Effector memory CD4-positive, alpha-beta T cell (primary cell): ENCODE measurements around the gene SLC6A6.

ENCODE experiments used
- DNase-seq, 3 donors: peaks; one replicate each; pipeline ENCODE4 v3.0.0-alpha.2; 2020
- H3K27ac ChIP-seq: 2 replicates; pipeline ENCODE4 v1.7.0; 2013; ENCODE audit warnings: mild to moderate bottlenecking, low read length, moderate library complexity; ENCODE audit not compliant: insufficient read depth, poor library complexity, severe bottlenecking
- H3K27me3 ChIP-seq: replicated peaks from 2 replicates; pipeline ENCODE4 v1.7.0; 2013; ENCODE audit warnings: mild to moderate bottlenecking, low read length; ENCODE audit not compliant: insufficient read depth, control insufficient read depth, poor library complexity, severe bottlenecking
- H3K36me3 ChIP-seq: 2 replicates; pipeline ENCODE4 v1.7.0; 2013; ENCODE audit warnings: mild to moderate bottlenecking, low read length, moderate library complexity; ENCODE audit not compliant: control insufficient read depth, insufficient read depth
- H3K4me1 ChIP-seq: 2 replicates; pipeline ENCODE4 v1.7.0; 2013; ENCODE audit warnings: low read length, mild to moderate bottlenecking; ENCODE audit not compliant: control insufficient read depth, insufficient read depth, poor library complexity, severe bottlenecking
- H3K4me3 ChIP-seq: 2 replicates; pipeline ENCODE4 v1.7.0; 2013; ENCODE audit warnings: low read length, low read depth, mild to moderate bottlenecking; ENCODE audit not compliant: insufficient read depth, poor library complexity, severe bottlenecking
- H3K9me3 ChIP-seq: 2 replicates; pipeline ENCODE4 v1.7.0; 2013; ENCODE audit warnings: mild to moderate bottlenecking, low read length, moderate library complexity; ENCODE audit not compliant: control insufficient read depth

SLC6A6 gene

DNA sequence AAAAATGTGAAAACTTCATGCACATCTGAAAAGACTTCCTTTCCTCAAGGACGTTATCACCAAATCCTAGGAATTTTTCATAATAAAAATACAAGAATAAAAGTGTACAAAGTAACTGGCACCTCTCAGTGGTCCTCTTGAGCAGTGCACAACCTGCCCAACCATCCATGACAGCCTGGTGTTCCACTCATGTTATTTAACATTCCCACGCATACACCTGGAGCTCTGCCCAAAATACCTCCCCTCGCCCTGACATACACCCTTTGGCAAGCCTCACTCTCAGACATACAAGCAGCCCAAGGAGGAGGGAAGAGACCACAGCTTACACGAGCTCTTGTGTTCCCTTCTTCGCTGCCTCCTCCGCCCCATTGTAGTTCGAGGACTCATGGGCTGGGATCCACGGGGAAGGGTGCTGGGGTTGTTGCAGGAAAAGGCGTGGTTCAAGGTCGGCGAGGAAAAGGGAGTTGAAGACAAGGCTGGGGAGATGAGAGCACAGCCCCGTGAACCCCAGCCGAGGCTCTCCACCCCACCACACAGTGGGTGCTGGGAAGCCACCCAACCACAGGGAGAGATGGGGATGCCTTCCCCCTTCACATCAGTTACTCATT is 114.4 kb downstream of the SLC6A6 start:
- Histone ChIP-seq H3K36me3 (no peaks in the 10 kb centered on the region), H3K4me3 (no peak overlapping the region), H3K4me1 (no peaks in the 10 kb centered on the region), H3K27ac (no peak overlapping the region), H3K9me3 (no peaks in the 10 kb centered on the region), H3K27me3 (no peaks in the 10 kb centered on the region)
- no peak for DNase-seq

DNA sequence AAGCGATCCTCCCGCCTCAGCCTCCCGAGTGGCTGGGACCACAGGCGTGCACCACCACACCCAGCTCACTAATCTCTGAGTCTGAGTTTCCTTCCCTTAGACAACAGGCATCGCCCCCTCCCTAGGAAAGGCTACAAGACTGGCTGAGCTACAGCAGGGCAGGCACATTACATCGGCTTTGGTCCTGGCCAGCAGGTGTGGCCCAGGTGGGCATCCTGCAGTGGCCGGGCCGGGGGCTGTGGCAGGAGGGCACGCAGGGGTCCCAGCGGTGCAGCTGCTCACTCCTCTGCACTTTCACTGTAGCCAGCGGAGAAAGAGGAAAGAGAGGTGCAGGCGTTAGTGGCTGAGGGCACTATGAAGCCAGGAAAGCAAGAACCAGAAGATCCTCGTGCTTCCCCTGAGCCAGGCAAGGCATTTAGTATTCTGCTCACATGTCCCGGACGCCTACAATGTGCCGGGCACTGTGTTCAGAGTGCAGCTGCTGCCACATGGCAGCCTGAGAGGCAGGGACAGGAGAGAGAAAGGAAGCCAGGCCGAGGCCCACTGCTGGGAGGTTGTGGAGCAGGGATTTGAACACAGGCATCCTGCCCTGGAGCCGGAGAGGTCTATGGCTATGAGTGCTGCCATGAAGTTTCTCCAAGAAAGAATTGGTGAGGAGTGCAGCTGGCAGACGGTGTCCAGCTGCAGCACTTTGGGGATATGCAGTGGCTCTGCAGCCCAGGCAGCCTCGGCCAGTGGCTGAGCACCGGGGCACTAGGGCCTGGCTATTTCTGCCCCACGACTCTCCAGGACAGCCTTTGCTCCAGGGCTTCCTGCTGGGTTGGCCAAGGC is 115.4 kb downstream of the SLC6A6 start:
- H3K9me3 ChIP-seq = no peaks in the 10 kb centered on the region
- no peaks in the 10 kb centered on the region for H3K27me3 ChIP-seq
- no peaks in the 10 kb centered on the region for H3K36me3 ChIP-seq
- no peak overlapping the region for H3K27ac ChIP-seq
- no peak for DNase-seq
- H3K4me1 ChIP-seq = no peaks in the 10 kb centered on the region
- H3K4me3 ChIP-seq = no peak overlapping the region

DNA sequence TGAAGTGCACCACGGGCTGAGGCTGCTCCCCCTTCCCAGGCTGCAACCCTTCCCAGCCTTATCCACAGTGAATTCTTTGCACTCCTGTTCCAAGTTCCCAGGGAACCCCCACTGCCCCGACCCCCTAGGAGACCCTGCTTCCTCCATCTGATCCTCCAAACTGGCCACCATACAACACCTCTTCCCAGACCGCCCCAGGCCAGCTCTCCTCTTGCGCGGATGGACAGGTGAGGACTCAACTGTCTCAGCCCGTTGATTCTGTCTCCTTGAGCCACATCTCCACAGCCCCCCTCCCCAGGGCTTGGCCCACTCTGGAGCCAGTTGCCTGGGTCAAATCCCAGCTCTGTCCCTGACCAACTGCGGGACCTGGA is 116.0 kb downstream of the SLC6A6 start:
- Histone ChIP-seq H3K27me3 (no peaks in the 10 kb centered on the region), H3K27ac (no peak overlapping the region), H3K9me3 (no peaks in the 10 kb centered on the region), H3K36me3 (no peaks in the 10 kb centered on the region), H3K4me3 (no peak overlapping the region), H3K4me1 (no peaks in the 10 kb centered on the region)
- no peak for DNase-seq

DNA sequence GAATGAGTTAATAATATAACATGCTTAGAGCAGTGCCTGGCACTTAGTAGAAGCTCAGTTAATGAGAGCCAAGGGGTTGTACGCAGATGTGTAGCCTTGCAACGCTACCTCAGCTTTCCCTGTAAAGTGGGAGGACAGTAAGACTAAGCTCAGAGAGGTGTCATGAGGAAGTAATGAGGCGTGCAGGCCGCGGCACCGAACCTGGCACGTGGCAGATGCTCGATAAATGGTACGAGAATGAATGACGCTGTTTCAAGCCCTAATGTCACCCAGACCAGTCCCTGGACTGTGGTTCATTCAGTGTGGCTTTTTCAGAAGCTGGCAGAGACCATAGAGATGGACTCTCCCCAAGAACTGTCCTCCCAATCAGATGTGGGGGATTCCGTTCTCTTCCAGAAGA is 116.5 kb downstream of the SLC6A6 start:
- Histone ChIP-seq H3K4me3 (no peak overlapping the region), H3K36me3 (no peaks in the 10 kb centered on the region)
- DNase-seq = no peak

DNA sequence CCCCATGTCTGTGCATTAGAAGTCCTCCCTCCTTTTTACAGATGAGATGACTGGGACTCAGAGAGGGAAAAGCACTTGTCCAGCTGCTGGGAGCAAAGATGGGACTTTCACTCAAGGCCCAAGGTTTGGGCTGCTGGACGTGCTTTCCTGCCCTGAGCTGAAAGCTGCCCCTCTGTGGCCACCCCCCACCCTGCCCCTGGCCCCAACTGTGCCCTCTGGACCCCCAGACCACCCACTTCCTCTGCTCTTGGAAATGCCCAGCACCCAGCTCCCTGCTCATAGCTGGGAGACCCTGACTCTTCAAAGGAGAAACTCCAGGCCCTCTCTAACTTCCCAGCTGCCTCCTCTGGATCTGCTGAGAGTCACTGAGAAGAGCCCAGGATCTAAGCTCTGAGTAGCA is 117.0 kb downstream of the SLC6A6 start:
- no peak for DNase-seq

More for the DNA sequence above, 116.5 kb downstream of the SLC6A6 start:
- Histone ChIP-seq H3K27me3 (no peaks in the 10 kb centered on the region), H3K4me1 (no peaks in the 10 kb centered on the region), H3K9me3 (no peaks in the 10 kb centered on the region), H3K27ac (no peak overlapping the region)

DNA sequence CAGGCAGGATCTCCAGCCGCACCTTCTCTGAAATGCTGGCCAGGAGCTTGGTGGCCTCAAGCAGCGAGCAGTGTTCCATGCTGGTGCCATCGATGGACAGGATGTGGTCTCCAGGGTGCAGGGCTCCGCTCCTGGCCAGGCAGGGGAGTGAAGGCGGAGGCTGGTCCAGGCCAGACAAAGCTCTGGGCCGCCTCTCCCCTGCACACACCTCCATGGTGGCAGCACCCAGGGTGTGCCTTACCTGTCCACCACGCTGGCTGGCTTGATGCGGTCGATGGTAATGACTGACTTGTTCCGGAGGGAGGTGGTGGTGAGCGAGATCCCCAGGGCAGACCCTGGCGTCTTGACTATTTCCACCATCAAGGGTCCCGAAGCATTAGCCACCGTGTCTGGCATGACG is 117.7 kb downstream of the SLC6A6 start:
- Histone ChIP-seq H3K4me3 (no peak overlapping the region), H3K27me3 (no peaks in the 10 kb centered on the region), H3K36me3 (no peaks in the 10 kb centered on the region), H3K27ac (no peak overlapping the region), H3K9me3 (no peaks in the 10 kb centered on the region), H3K4me1 (no peaks in the 10 kb centered on the region)
- DNase-seq = no peak

More for the DNA sequence above, 117.0 kb downstream of the SLC6A6 start:
- no peaks in the 10 kb centered on the region for H3K9me3 ChIP-seq
- H3K36me3 ChIP-seq = no peaks in the 10 kb centered on the region
- no peaks in the 10 kb centered on the region for H3K4me1 ChIP-seq
- H3K27me3 ChIP-seq = no peaks in the 10 kb centered on the region
- no peak overlapping the region for H3K4me3 ChIP-seq
- H3K27ac ChIP-seq = no peak overlapping the region

DNA sequence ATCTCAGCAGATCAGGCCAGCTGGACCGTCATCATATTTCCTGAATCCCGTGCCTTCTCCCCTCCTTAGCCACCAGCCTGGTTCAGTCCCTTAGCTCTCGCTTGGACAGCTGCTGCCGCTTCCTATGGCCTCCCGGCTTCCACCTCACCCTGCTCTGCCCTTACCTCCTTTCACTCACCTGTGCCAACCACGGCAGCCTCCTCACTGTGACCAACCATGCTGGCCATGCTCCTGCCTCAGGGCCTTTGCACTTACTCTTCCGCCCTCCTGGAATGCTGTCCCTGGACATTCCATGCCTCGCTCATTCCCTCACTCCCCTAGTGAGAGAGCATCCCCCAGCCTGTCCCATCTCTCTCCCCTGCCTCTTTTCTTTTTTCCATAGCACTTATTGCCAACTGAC is 118.6 kb downstream of the SLC6A6 start:
- H3K36me3 ChIP-seq = no peaks in the 10 kb centered on the region
- no peaks in the 10 kb centered on the region for H3K4me1 ChIP-seq
- DNase-seq = no peak
- no peak overlapping the region for H3K4me3 ChIP-seq
- no peak overlapping the region for H3K27ac ChIP-seq
- H3K27me3 ChIP-seq = no peaks in the 10 kb centered on the region
- H3K9me3 ChIP-seq = no peaks in the 10 kb centered on the region

DNA sequence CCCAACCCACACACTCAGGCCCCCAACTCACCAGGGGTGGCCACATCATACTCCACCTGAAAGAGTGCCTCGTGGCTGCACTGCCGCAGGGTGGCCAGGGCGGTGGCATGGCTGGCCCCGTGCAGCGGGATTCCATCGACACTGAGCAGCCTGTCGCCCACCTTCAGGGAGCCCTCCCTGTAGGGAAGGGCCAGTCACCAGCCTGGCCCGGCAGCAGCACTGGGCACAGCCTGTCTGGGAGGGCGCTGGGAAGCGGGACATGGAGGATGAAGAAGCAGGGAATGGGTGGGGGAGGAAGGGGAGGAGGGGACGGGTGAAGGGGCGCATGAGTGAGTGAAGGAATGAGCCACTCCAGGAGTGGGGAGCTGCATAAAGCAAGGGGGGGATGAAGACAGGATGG is 119.2 kb downstream of the SLC6A6 start:
- DNase-seq = no peak
- Histone ChIP-seq H3K4me3 (no peak overlapping the region), H3K9me3 (no peaks in the 10 kb centered on the region)

DNA sequence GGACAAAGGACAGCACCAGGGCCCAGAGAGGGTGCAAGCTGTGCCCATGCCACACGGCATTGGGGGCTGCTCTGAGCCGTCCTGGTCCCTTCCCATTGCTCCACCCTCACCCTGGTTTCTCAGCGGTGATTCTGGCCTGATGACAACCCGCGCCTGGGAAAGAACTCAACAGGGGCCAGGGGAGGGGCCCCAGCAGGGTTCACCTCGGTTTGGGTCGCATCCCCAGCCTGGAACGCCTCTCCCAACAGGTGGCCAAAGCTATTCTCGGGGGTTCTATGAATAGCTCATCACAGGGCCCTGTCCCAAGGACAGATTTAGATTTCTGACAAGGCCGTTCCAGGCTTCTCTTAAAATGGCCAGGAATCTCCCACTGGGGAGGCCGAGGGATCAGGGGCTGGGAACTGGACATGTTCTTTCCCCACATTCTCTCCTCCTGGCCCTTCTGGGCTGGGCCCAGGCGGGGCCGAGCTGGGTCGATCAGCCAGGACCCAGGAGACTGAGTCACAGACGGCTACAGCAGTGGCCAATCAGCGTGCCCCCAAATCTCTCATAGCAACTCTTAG is 119.8 kb downstream of the SLC6A6 start:
- Histone ChIP-seq H3K4me3 (no peak overlapping the region), H3K27me3 (no peaks in the 10 kb centered on the region), H3K27ac (no peak overlapping the region), H3K4me1 (no peaks in the 10 kb centered on the region), H3K36me3 (no peaks in the 10 kb centered on the region), H3K9me3 (no peaks in the 10 kb centered on the region)
- DNase-seq = no peak

More for the DNA sequence above, 119.2 kb downstream of the SLC6A6 start:
- no peaks in the 10 kb centered on the region for H3K36me3 ChIP-seq
- H3K4me1 ChIP-seq = no peaks in the 10 kb centered on the region
- no peak overlapping the region for H3K27ac ChIP-seq
- H3K27me3 ChIP-seq = no peaks in the 10 kb centered on the region

DNA sequence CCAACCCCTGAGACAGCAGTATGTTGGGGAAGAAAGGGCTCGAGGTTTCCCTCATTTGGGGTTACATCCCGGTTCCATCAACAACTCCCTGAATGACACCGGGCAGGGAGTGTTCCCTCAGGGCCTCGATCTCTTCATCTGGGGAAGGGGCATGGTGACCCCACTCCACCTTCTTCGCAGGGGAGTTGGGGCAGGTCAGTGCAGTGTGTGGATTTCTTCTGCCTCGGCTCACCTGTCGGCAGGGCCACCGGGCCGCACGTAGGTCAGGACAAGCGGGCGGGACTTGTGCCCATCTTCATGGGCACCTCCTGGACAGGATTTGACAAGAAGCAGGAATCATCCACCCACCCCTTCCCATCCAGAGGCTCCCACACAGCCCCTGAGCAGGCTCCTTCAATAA is 120.4 kb downstream of the SLC6A6 start:
- H3K9me3 ChIP-seq = no peaks in the 10 kb centered on the region
- H3K4me3 ChIP-seq = no peak overlapping the region
- no peaks in the 10 kb centered on the region for H3K4me1 ChIP-seq
- no peak overlapping the region for H3K27ac ChIP-seq
- DNase-seq = no peak
- no peaks in the 10 kb centered on the region for H3K27me3 ChIP-seq
- no peaks in the 10 kb centered on the region for H3K36me3 ChIP-seq
